ENCODE data around the gene CYP39A1.

CYP39A1 gene

GRCh38 chr6:46528961-46529750 is 123.5 kb downstream of the CYP39A1 start:
- DNase-seq (ENCODE audit: low read depth) = no peak
- no peak for TF ChIP-seq CTCF (IDR thresholded peaks at IDR 0.05; ENCODE audit: low read depth, low read length, missing control alignments)
- no peak overlapping the region for H3K4me3 ChIP-seq (ENCODE audit: low read depth, low read length)

GRCh38 chr6:46526607-46527006 is 126.0 kb downstream of the CYP39A1 start:
- no peak for TF ChIP-seq CTCF (IDR thresholded peaks at IDR 0.05; ENCODE audit: low read depth, low read length, missing control alignments)
- no peak overlapping the region for H3K4me3 ChIP-seq (ENCODE audit: low read depth, low read length)
- DNase-seq (ENCODE audit: low read depth) = no peak

GRCh38 chr6:46525583-46525982 is 127.0 kb downstream of the CYP39A1 start:
- no peak overlapping the region for H3K4me3 ChIP-seq (ENCODE audit: low read depth, low read length)

GRCh38 chr6:46521464-46521971 is 131.1 kb downstream of the CYP39A1 start:
- no peak for DNase-seq (ENCODE audit: low read depth)
- TF ChIP-seq CTCF (IDR thresholded peaks at IDR 0.05; ENCODE audit: low read depth, low read length, missing control alignments) = no peak
- no peak overlapping the region for H3K4me3 ChIP-seq (ENCODE audit: low read depth, low read length)

More at GRCh38 chr6:46525583-46525982, 127.0 kb downstream of the CYP39A1 start:
- DNase-seq (ENCODE audit: low read depth) = no peak
- TF ChIP-seq CTCF (IDR thresholded peaks at IDR 0.05; ENCODE audit: low read depth, low read length, missing control alignments) = no peak

- no peak for DNase-seq (ENCODE audit: low read depth)
- H3K4me3 ChIP-seq (ENCODE audit: low read depth, low read length) = no peak overlapping the region
- no peak for TF ChIP-seq CTCF (IDR thresholded peaks at IDR 0.05; ENCODE audit: low read depth, low read length, missing control alignments)
These were observed 135.4 kb downstream of the CYP39A1 start for GRCh38 chr6:46517202-46517601.

GRCh38 chr6:46513533-46513932 is 139.1 kb downstream of the CYP39A1 start:
- DNase-seq (ENCODE audit: low read depth) = no peak
- no peak for TF ChIP-seq CTCF (IDR thresholded peaks at IDR 0.05; ENCODE audit: low read depth, low read length, missing control alignments)

GRCh38 chr6:46511320-46511719 is 141.3 kb downstream of the CYP39A1 start:
- no peak for TF ChIP-seq CTCF (IDR thresholded peaks at IDR 0.05; ENCODE audit: low read depth, low read length, missing control alignments)
- H3K4me3 ChIP-seq (ENCODE audit: low read depth, low read length) = no peak overlapping the region
- DNase-seq (ENCODE audit: low read depth) = no peak

More at GRCh38 chr6:46513533-46513932, 139.1 kb downstream of the CYP39A1 start:
- no peak overlapping the region for H3K4me3 ChIP-seq (ENCODE audit: low read depth, low read length)

Measured in GM12864 (cell line).